K562 (cell line): ENCODE data around the gene XRCC2. TPM values are rescaled to one million over a fixed set of nuclear protein-coding genes. Genes with fewer than 3 reads are reported as not detected.

Experiments used
- ATAC-seq: fragments of 200-7000 bp; cut with Tn5 transposase; 3 replicates; pipeline ENCODE4 v1.9.1; 2020; ENCODE audit warnings: moderate library complexity
- BruUV-seq: library from RNA; stranded (reverse); fragments of 400-500 nt; replicated peaks from 2 replicates; lab custom pipeline; 2021; lab: Mats Ljungman, UMichigan
- CTCF ChIA-PET: fragments of 300-600 bp; formaldehyde crosslinking; extraction: SDS; loops from one replicate; lab custom pipeline; 2021; ENCODE audit warnings: low intra/inter-chr PET ratio; lab: Yijun Ruan, JAX
- POLR2A ChIA-PET: fragments of 300-600, 350-650 bp; sonication (Branson Sonifier 250); formaldehyde crosslinking; extraction: SDS; loops from one replicate; lab custom pipeline; 2021; ENCODE audit warnings: antibody characterized with exemption, inconsistent platforms; lab: Yijun Ruan, JAX
- DNase-seq, 4 experiments: peaks; one replicate each; pipeline versions ENCODE4 v3.0.0 to v3.0.0-alpha.2; 2011 to 2018; ENCODE audit warnings: low spot score in 3 of 4, mixed read lengths in 3 of 4; ENCODE audit errors: extremely low read depth in 1 of 4
- FAIRE-seq: peaks from 2 replicates; lab custom pipeline; 2011; peaks lifted over from hg19 to GRCh38; lab: Jason Lieb, UNC
- H2AFZ ChIP-seq: 2 replicates; pipeline ENCODE4 v1.6.0; 2011; ENCODE audit warnings: low read depth, low read length, control low read depth, inconsistent platforms
- H3K27ac ChIP-seq: fragments of 200-600 bp; 3 replicates; pipeline ENCODE4 v1.8.0; 2011; ENCODE audit warnings: low read depth, mild to moderate bottlenecking, control low read depth, inconsistent platforms, low read length, moderate library complexity, mixed read lengths; ENCODE audit errors: extremely low read depth
- H3K27me3 ChIP-seq, 2 experiments: fragments of 300-600 bp in 1 of 2; 2 replicates in 1 of 2; 3 replicates in 1 of 2; pipeline versions ENCODE4 v1.6.0 to v1.8.0; 2011; ENCODE audit warnings: inconsistent platforms in 2 of 2, low read length in 2 of 2, mild to moderate bottlenecking in 1 of 2, mixed read lengths in 1 of 2, moderate library complexity in 1 of 2; ENCODE audit not compliant: control insufficient read depth in 2 of 2, insufficient read depth in 2 of 2
- H3K36me3 ChIP-seq: fragments of 300-600 bp; 3 replicates; pipeline ENCODE4 v1.8.0; 2011; ENCODE audit warnings: mild to moderate bottlenecking, low read length, inconsistent platforms; ENCODE audit not compliant: control insufficient read depth, insufficient read depth
- H3K4me1 ChIP-seq, 2 experiments: fragments of 200-600 bp in 1 of 2; replicated peaks in 1 of 2; 2 replicates in 1 of 2; 3 replicates in 1 of 2; pipeline versions ENCODE4 v1.5.1 to v1.8.0; 2011; ENCODE audit warnings: inconsistent platforms in 2 of 2, low read length in 2 of 2, mild to moderate bottlenecking in 1 of 2, mixed read lengths in 1 of 2, moderate library complexity in 1 of 2; ENCODE audit not compliant: control insufficient read depth in 2 of 2, insufficient read depth in 2 of 2
- H3K4me2 ChIP-seq: 2 replicates; pipeline ENCODE4 v1.6.1; 2011; ENCODE audit warnings: low read length, control low read depth, inconsistent platforms, mixed read lengths; ENCODE audit not compliant: insufficient read depth
- H3K4me3 ChIP-seq: fragments of 200-600 bp; sonication (generic), shearing (Covaris generic); 2 replicates; pipeline ENCODE4 v1.5.1; 2016; ENCODE audit warnings: control low read depth, inconsistent platforms
- H3K79me2 ChIP-seq: fragments of 200-600 bp; 3 replicates; pipeline ENCODE4 v1.8.0; 2011; ENCODE audit warnings: low read length, inconsistent platforms; ENCODE audit not compliant: control insufficient read depth, insufficient read depth
- H3K9ac ChIP-seq, 2 experiments: 2 replicates each; pipeline versions ENCODE4 v1.6.0 to v1.6.1; 2011; ENCODE audit warnings: low read depth in 2 of 2, low read length in 2 of 2, control low read depth in 1 of 2, inconsistent platforms in 1 of 2, mild to moderate bottlenecking in 1 of 2, mixed read lengths in 1 of 2; ENCODE audit not compliant: insufficient read depth in 1 of 2
- H3K9me1 ChIP-seq: one replicate; pipeline ENCODE4 v1.6.0; 2011; ENCODE audit warnings: inconsistent platforms, mild to moderate bottlenecking, low read length, moderate library complexity; ENCODE audit not compliant: control insufficient read depth, insufficient read depth
- H3K9me3 ChIP-seq: replicated peaks from 2 replicates; pipeline ENCODE4 v1.5.1; 2011; ENCODE audit warnings: low read depth, low read length, inconsistent platforms; ENCODE audit not compliant: control insufficient read depth, insufficient read depth
- H4K20me1 ChIP-seq: replicated peaks from 2 replicates; pipeline ENCODE4 v1.6.1; 2011; ENCODE audit warnings: low read length, inconsistent platforms, mixed read lengths; ENCODE audit not compliant: control insufficient read depth, insufficient read depth
- BHLHE40 ChIP-seq: IDR thresholded peaks from 2 replicates; pipeline ENCODE4 v1.6.1; 2011; ENCODE audit warnings: low read length, improper control_type of control experiment
- CBFB ChIP-seq: sonication (generic); formaldehyde crosslinking; IDR thresholded peaks from 2 replicates; pipeline ENCODE4 v1.4.0; 2020; ENCODE audit warnings: mild to moderate bottlenecking, missing genetic modification reagents
- CEBPG ChIP-seq, 3 experiments: fragments of 200-800 bp in 1 of 3; sonication (Bioruptor generic) in 1 of 3; sonication (generic) in 1 of 3; formaldehyde crosslinking in 1 of 3; IDR thresholded peaks in 2 of 3; conservative IDR thresholded peaks in 1 of 3; 2 replicates each; pipeline versions ENCODE4 v1.6.1 to v1.8.0; 2016 to 2022; ENCODE audit warnings: missing compliant biosample characterization in 2 of 3, missing genetic modification characterization in 2 of 3, mild to moderate bottlenecking in 1 of 3, missing genetic modification reagents in 1 of 3
- EP300 ChIP-seq: IDR thresholded peaks from 2 replicates; pipeline ENCODE4 v1.6.1; 2012; ENCODE audit warnings: low read length, improper control_type of control experiment
- EZH2 ChIP-seq: IDR thresholded peaks from 2 replicates; pipeline ENCODE4 v1.6.1; 2012; ENCODE audit warnings: low read depth, mild to moderate bottlenecking, inconsistent platforms, low read length, borderline replicate concordance
- KLF13 ChIP-seq: fragments of 450-650 bp; IDR thresholded peaks from 2 replicates; pipeline ENCODE4 v1.6.1; 2016; ENCODE audit warnings: missing genetic modification characterization, low read depth, mild to moderate bottlenecking, missing compliant biosample characterization, moderate library complexity, borderline replicate concordance
- KLF16 ChIP-seq: IDR thresholded peaks from 2 replicates; pipeline ENCODE4 v1.6.1; 2016; ENCODE audit warnings: antibody characterized with exemption
- NFXL1 ChIP-seq: fragments of 450-650 bp; formaldehyde crosslinking; IDR thresholded peaks from 2 replicates; pipeline ENCODE4 v1.4.0; 2021; ENCODE audit warnings: mild to moderate bottlenecking
- SNRNP70 ChIP-seq: fragments of 200-400 bp; formaldehyde crosslinking; optimal IDR thresholded peaks from 2 replicates; pipeline ENCODE3; 2017; ENCODE audit warnings: low read depth, low read length
- SOX6 ChIP-seq: fragments of 450-650 bp; IDR thresholded peaks from 2 replicates; pipeline ENCODE4 v1.6.1; 2014; ENCODE audit warnings: mild to moderate bottlenecking
- THRAP3 ChIP-seq: fragments of 450-650 bp; IDR thresholded peaks from 2 replicates; pipeline ENCODE4 v1.6.1; 2016; ENCODE audit warnings: mild to moderate bottlenecking, inconsistent platforms, borderline replicate concordance
- TRIM24 ChIP-seq, 2 experiments: fragments of 450-650 bp; IDR thresholded peaks; 2 replicates each; pipeline ENCODE4 v1.6.1; 2016
- ZNF133 ChIP-seq: fragments of 250-450 bp; sonication (Bioruptor Pico); IDR thresholded peaks from 2 replicates; pipeline ENCODE4 v1.4.0; 2020; ENCODE audit warnings: mild to moderate bottlenecking
- ZNF140 ChIP-seq: fragments of 250-450 bp; sonication (Bioruptor Pico); IDR thresholded peaks from 2 replicates; pipeline ENCODE4 v1.8.0; 2021; ENCODE audit warnings: moderate library complexity, mild to moderate bottlenecking, inconsistent platforms
- ZNF212 ChIP-seq: fragments of 450-650 bp; formaldehyde crosslinking; IDR thresholded peaks from 2 replicates; pipeline ENCODE4 v1.4.0; 2020; ENCODE audit warnings: mild to moderate bottlenecking
- ZNF217 ChIP-seq: sonication (generic); formaldehyde crosslinking; IDR thresholded peaks from 2 replicates; pipeline ENCODE4 v1.8.0; 2022; ENCODE audit warnings: mild to moderate bottlenecking, missing genetic modification reagents
- ZNF239 ChIP-seq: fragments of 250-450 bp; sonication (Bioruptor Pico); IDR thresholded peaks from 2 replicates; pipeline ENCODE4 v1.4.0; 2020; ENCODE audit warnings: mild to moderate bottlenecking
- ZNF408 ChIP-seq: fragments of 250-450 bp; sonication (Bioruptor Pico); IDR thresholded peaks from 2 replicates; pipeline ENCODE4 v1.4.0; 2020; ENCODE audit warnings: low read depth, mild to moderate bottlenecking, moderate library complexity
- ZNF431 ChIP-seq: sonication (generic); formaldehyde crosslinking; IDR thresholded peaks from 2 replicates; pipeline ENCODE4 v1.8.0; 2022; ENCODE audit warnings: mild to moderate bottlenecking, missing genetic modification reagents
- ZNF77 ChIP-seq: fragments of 250-450 bp; sonication (Bioruptor Pico); IDR thresholded peaks from 2 replicates; pipeline ENCODE4 v1.5.0; 2020
- WGBS: fragments of 100-300 bp; shearing (Covaris generic); methylation state at CpG from one replicate; pipeline ENCODE4 v1.1.6; 2016; ENCODE audit warnings: low coverage, mixed read lengths; ENCODE audit not compliant: insufficient coverage; ENCODE audit errors: missing lambda C conversion rate; 5-methylcytosine and 5-hydroxymethylcytosine counted together
- in situ Hi-C: fragments of 300-500 bp; cut with MboI; formaldehyde crosslinking; loops from 4 replicates; pipeline ENCODE4 v1.15.0; 2018; ENCODE audit warnings: inconsistent platforms, mixed read lengths
- intact Hi-C: fragments of 100-400 bp; cut with micrococcal nuclease; formaldehyde crosslinking; loops from 2 replicates; pipeline ENCODE4 v1.14.2; 2022
- polyA plus RNA-seq, 8 experiments: library from polyadenylated mRNA; depleted of rRNA in 4 of 8; stranded (reverse) in 5 of 8; unstranded in 3 of 8; fragments of >200 nt; fragmentation: Nextera tagmentation in 2 of 8; fragmentation: Illumina TruSeq in 1 of 8; extraction: Ambion mirVana in 2 of 8; extraction: Trizol in 1 of 8; gene quantifications; 2 replicates each; pipeline versions ENCODE4 v1.2.1 to v1.2.3, GENCODE V29; 2011 to 2014; ENCODE audit warnings: inconsistent platforms in 1 of 8, missing spikeins in 1 of 8
- total RNA-seq, 7 experiments: library from RNA; depleted of rRNA in 6 of 7; stranded (reverse); fragments of >200 nt in 6 of 7; fragmentation: Illumina TruSeq in 2 of 7; extraction: Trizol in 2 of 7; gene quantifications; 2 replicates each; pipeline versions ENCODE4 v1.2.1 to v1.2.3, GENCODE V29; 2011 to 2021; ENCODE audit warnings: low replicate concordance in 1 of 7
- TF ChIP-seq, protein P1 (sequence below): fragments of 250-450 bp; sonication (Bioruptor Pico); IDR thresholded peaks from 2 replicates; pipeline ENCODE4 v1.5.0; 2020; ENCODE audit warnings: mild to moderate bottlenecking
- TF ChIP-seq, protein P2 (sequence below): fragments of 250-450 bp; sonication (Bioruptor Pico); IDR thresholded peaks from 2 replicates; pipeline ENCODE4 v1.5.0; 2022; ENCODE audit warnings: mild to moderate bottlenecking

The XRCC2 gene
- total and polyA plus RNA-seq, 9 of the 15 experiments (the other 6 are each of a cell fraction or from before 2014, with no cell fraction given), result 16.2 to 58.0 (median 39.8) TPM

DNA sequence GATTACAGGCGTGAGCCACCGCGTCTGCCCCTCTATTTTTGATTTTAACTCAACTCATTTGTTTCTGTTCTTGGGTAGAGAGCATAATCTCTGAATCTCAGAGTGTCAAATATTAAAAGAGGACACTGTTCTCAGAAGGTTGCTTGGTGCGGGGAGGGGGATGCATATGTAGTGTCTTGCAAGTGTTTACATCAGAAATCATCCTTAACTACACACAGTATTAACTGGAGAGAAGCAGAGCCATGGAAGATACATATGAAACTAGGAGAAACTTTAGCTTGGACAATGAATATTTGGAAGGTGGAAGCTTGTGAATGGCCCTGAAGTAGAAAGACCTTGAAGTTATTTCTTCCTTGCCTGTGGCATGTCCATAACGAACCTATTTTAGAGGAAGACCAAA is 57.5 kb downstream of the XRCC2 start:
- intact Hi-C loops, result no loop called here
- ATAC-seq, result peak; percentile 66
- H4K20me1 ChIP-seq, result no peaks in the 10 kb centered on the region
- no TSS peak for BruUV-seq
- H3K27me3 ChIP-seq, result peaks cover 6 to 19% of the 10 kb centered on the region in 2 experiments; a peak in 4 of 5 replicates
- in situ Hi-C loops, result no loop called here
- no peak overlapping the region for H3K4me3 ChIP-seq
- no peaks in the 10 kb centered on the region for H3K36me3 ChIP-seq
- H3K9me3 ChIP-seq, result no peaks in the 10 kb centered on the region
- no peak for FAIRE-seq
- CTCF ChIA-PET, result no interaction called here
- DNase-seq, result no peak
- no peak overlapping the region for H3K27ac ChIP-seq
- H3K9ac ChIP-seq, result no peak overlapping the region
- H3K4me2 ChIP-seq, result no peak overlapping the region
- H3K9me1 ChIP-seq, result no peaks in the 10 kb centered on the region
- WGBS, result 34% methylated on average over 5 of the region's 5 CpGs
- H2AFZ ChIP-seq, result no peak overlapping the region
- H3K79me2 ChIP-seq, result no peaks in the 10 kb centered on the region
- H3K4me1 ChIP-seq, result peaks cover 0 to 3% of the 10 kb centered on the region in 2 experiments; a peak in 2 of 5 replicates
- POLR2A ChIA-PET, result interaction anchor here (0.6 kb wide), 1 partner anchor 261 kb away, joined by 3 read pairs; no protein-coding TSS in a partner anchor
- TF ChIP-seq SNRNP70 (no peak), THRAP3 (no peak), CBFB (no peak), ZNF133 (no peak), EZH2 (no peak), NFXL1 (CRISPR knock-in tag) (no peak), EP300 (peak; percentile 10; the same call in 1 of the 2 replicates), TRIM24 (IDR thresholded peaks at IDR 0.05) (peak; percentile 25 to 71; a peak in 2 of 4 replicates), ZNF217 (CRISPR knock-in tag) (no peak), SOX6 (no peak), ZNF408 (no peak), ZNF239 (CRISPR knock-in tag) (no peak), KLF13 (tag) (no peak), KLF16 (no peak), ZNF431 (CRISPR knock-in tag) (no peak), ZNF212 (CRISPR knock-in tag) (no peak), ZNF77 (CRISPR knock-in tag) (no peak), CEBPG (CRISPR knock-in tag; IDR thresholded peaks at IDR 0.05) (no peak), CEBPG (tag; conservative IDR thresholded peaks at IDR 0.05 in 1 of 2, IDR thresholded peaks at IDR 0.05 in 1 of 2) (peak in 1 of 2 experiments; percentile 66; a peak in 2 of 4 replicates), BHLHE40 (no peak), ZNF140 (no peak)
- TF ChIP-seq, protein P1, sequence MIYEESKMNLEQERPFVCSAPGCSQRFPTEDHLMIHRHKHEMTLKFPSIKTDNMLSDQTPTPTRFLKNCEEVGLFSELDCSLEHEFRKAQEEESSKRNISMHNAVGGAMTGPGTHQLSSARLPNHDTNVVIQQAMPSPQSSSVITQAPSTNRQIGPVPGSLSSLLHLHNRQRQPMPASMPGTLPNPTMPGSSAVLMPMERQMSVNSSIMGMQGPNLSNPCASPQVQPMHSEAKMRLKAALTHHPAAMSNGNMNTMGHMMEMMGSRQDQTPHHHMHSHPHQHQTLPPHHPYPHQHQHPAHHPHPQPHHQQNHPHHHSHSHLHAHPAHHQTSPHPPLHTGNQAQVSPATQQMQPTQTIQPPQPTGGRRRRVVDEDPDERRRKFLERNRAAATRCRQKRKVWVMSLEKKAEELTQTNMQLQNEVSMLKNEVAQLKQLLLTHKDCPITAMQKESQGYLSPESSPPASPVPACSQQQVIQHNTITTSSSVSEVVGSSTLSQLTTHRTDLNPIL (CRISPR knock-in tag), result no peak
- TF ChIP-seq, protein P2, sequence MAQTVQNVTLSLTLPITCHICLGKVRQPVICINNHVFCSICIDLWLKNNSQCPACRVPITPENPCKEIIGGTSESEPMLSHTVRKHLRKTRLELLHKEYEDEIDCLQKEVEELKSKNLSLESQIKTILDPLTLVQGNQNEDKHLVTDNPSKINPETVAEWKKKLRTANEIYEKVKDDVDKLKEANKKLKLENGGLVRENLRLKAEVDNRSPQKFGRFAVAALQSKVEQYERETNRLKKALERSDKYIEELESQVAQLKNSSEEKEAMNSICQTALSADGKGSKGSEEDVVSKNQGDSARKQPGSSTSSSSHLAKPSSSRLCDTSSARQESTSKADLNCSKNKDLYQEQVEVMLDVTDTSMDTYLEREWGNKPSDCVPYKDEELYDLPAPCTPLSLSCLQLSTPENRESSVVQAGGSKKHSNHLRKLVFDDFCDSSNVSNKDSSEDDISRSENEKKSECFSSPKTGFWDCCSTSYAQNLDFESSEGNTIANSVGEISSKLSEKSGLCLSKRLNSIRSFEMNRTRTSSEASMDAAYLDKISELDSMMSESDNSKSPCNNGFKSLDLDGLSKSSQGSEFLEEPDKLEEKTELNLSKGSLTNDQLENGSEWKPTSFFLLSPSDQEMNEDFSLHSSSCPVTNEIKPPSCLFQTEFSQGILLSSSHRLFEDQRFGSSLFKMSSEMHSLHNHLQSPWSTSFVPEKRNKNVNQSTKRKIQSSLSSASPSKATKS, result no peak
